ENCODE results near the gene MIS18A. TPM values are rescaled to one million over a fixed set of nuclear protein-coding genes. Genes with fewer than 3 reads are reported as not detected.
"Not testable (repeated sequence)": the region's sequence is repeated elsewhere in the genome, so short reads cannot be mapped to it uniquely, and the experiment has no call there.

MIS18A gene
- total RNA-seq, 1 donor from 2014 or later, result 6.6 TPM

DNA sequence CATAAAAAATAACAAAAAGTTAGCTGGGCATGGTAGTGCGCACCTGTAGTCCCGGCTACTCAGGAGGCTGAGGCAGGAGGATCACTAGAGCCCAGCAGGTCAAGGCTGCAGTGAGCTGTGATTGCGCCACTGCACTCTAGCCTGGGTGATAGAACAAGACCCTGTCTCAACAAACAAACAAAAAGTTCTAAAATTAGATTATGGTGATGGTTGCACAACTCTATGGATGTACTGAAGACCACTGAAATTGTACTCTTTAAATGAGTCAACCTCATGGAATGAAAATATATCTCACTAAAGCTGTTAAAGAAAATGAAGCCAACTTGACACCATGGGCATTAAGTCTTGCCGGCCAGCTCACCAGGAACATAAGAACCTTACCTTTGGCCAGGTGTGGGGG is 28.9 kb upstream of the MIS18A start:
- DNase-seq (ENCODE audit: low spot score), result no peak
- intact Hi-C loops (cut with DNase I), result no loop called here
- ATAC-seq, result no peak

DNA sequence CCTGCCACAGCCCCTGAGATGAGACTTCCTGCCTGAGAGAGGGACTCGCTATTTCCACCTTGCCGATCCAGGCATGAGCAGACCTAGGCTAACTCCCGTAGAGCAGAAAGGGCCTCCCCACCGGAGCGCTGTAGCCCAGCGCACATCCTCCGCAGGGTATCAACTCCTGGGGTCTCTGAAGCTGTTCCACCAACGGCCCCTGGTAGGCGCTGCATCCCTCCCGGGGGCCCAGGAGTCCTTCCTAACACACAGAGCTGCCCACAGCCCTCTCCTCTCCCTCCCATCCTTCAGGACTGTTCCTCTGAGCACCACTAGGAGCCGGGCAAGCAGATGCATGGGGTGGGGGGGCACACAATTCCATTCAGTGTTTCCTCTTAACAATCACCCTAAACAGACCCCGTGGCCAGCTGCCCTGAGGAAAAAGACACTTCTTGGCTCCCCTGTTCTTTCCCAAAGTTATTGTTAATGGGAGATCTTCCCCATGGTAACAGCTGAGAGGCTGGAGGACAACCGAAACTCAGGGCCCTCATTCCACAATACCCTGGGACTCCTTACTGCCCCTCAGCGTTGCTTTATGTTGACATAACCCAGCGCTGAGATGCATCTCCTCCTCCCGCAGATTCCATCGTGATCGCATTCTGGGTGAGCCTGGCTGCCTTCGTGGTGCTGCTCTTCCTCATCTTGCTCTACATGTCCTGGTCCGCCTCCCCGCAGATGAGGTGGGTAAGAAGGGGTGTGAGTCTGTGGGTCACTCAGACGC is 27.4 kb upstream of the MIS18A start:
- DNase-seq (ENCODE audit: low spot score) (no peak), ATAC-seq (peak; percentile 70)
- intact Hi-C loops (cut with DNase I), result no loop called here

DNA sequence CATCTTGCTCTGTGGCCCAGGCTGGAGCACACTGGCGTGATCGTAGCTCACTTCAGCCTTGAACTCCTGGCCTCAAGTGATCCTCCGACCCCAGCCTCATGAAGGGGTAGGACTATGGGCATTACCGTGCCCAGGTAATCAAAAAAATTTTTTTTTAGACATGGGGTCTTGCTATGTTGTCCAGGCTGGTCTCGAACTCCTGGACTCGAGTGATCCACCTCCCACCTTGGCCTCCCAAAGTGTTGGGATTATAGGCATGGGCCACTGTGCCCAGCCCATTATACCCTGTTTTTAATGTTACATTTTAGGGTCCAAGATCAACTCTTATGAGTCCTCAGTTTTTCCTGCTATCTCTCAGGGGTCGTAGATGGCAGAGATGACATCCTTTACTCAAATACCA is 26.1 kb upstream of the MIS18A start:
- intact Hi-C loops (cut with DNase I), result no loop called here
- DNase-seq (ENCODE audit: low spot score) (no peak), ATAC-seq (no peak)

DNA sequence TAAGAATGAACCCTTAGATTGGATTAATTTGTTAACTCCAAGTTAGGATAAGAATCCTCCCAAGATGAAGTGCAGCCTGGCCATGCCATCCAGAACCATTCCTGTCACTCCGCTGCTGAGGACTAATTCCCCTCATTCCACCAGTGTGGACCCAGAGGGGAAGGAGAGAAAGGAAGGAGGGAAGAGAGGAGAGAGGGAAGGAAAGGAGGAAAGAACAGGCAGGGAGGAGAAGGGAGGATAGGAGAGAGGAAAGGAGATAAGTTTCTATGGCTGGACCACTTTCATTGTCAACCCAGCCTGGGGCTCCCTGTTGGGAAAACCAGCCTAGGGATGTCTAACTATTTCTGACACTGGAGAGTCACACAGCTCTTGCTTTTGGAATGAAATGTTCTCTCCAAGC is 24.5 kb upstream of the MIS18A start:
- no peak for ATAC-seq
- no peak for DNase-seq (ENCODE audit: low spot score)
- intact Hi-C loops (cut with DNase I), result no loop called here

DNA sequence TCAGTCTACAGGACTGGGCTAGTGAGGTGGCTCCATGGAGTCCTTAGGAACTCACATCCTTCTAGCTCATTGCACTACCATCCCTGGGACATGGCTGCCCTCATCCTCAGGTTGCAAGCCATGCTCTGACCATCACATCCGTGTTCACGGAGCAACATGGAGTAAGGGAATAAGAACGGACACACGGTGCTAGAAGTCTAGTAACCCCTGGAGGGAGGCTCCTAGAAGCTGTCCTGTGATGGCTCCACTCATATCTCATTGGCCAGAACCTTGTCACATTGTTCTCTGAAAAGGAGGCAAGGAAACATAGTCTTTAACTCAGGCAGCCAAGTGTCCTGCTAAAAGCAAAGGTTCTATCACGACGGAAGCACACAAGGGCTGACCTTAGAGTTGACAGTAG is 23.7 kb upstream of the MIS18A start:
- no peak for DNase-seq (ENCODE audit: low spot score)
- intact Hi-C loops (cut with DNase I), result no loop called here
- ATAC-seq, result no peak

DNA sequence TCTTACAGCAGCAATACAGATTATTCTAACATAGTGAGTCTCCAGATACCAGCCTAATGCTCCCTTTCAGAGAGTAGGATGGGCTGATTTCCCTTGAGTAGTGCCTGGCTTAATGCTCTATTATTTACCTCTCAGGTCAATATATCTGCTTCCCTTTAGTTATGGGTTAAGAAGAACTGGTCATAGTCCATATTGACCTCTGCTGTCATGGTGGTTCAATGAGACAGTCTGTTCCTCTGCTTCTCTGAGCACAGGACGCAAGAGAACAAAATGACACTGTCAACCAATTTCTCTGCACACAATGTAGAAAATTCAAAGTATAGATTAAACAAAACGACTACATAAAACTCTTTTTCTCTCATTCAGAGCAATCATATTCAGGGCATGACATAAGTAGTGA is 22.7 kb upstream of the MIS18A start:
- intact Hi-C loops (cut with DNase I), result no loop called here
- ATAC-seq (no peak), DNase-seq (ENCODE audit: low spot score) (no peak)

DNA sequence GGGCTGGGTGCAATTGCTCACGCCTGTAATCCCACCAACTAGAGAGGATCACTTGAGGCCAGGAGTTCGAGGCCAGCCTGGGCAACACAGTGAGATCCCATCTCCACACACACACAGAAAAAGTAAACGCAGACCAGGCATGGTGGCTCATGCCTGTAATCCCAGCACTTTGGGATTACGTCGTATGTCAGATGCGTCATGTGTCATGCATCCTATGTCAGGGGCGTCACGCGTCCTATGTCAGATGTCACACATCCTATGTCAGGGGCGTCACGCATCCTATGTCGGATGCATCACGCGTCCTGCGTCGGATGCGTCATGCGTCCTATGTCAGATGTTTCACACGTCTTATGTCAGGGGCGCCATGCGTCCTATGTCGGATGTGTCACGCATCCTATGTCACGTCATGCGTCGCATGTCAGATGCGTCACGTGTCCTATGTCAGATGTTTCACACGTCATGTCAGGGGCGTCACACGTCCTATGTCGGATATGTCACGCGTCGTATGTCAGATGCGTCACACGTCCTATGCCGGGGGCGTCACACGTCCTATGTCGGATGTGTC is 21.4 kb upstream of the MIS18A start:
- intact Hi-C loops (cut with DNase I), result no loop called here
- ATAC-seq, result no peak
- no peak for DNase-seq (ENCODE audit: low spot score)

DNA sequence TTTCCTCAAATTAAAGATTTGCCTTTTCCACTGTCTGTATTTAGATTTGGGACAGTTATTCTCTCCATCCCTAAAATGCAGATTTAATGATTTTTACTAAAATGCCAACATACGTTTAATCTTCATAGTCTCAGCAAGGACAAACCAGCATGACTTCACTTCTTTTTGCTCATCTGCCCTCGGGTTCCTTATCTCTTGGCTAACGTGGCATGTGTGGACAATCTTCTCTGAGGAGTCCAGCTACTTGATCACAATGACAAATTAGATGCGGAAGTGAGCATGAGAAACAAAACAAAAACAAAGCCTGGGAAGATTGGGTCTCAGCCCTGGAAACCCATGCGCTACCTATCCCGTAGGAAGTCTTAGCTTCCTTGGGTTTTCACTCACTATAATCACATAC is 20.8 kb upstream of the MIS18A start:
- intact Hi-C loops (cut with DNase I), result no loop called here
- DNase-seq (ENCODE audit: low spot score) (no peak), ATAC-seq (no peak)

DNA sequence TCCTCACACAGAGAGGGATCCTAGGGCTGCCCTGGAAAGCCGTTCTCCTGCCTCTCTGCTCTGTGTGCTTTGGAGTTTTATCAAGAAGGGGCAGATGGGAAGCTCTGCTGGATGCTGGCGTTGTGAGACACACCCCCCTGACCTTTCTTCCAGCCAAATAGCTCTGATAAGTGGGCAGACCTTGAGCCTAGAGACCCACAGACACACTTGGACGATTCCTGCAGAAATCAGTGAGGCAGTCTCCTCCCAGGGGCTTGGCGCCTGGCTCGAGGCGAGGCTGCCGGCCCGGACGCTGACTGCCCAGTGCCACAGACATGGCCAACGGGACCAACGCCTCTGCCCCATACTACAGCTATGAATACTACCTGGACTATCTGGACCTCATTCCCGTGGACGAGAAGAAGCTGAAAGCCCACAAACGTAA is 19.8 kb upstream of the MIS18A start, which contains the start of gene MRAP:
Gene MRAP (plus strand): TSS at position 198 of the 424 bp plus-strand sequence. CDS start 117 bp downstream, at position 315.
- intact Hi-C loops (cut with DNase I), result no loop called here
- ATAC-seq (peak; percentile 74), DNase-seq (ENCODE audit: low spot score) (no peak)

DNA sequence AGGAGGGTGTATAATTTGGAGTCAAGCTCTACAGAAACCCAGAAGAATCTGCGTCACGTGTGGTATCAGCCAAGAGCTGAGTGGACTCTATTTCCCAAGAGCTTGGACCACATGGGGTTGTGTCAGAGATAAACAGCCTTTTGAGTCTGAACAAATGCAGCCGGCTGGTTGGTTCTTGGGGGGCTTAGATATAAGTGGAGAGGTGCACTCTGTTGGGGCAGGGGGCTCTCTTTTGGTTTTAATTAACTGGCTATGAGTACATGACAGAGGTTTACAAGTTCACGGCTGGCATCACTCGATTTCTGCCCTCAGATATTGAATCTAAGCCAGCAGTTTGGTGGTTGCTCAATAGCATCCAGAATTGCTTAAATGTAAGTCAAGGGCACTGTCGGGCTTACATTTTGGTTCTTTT is 19.3 kb upstream of the MIS18A start:
- ATAC-seq (peak; percentile 65), DNase-seq (ENCODE audit: low spot score) (no peak)
- intact Hi-C loops (cut with DNase I), result no loop called here

DNA sequence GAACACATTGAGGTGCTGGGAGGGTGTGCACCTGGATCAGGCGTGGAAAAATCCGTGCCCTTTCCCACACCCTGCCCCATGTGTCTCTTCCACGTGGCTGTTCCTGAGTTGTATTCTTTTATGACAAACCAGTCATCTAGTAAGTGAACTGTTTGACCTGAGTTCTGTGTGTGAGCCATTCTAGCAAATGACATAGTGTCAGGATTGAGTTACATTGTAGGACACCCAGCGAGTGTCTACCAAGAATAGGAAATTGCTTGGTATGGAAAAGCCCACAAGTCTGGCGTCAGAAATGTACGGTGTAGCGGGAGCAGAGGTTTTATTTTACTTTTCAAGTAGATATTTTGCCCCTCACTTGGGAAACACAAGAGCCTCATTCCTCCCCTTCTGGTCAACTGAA is 18.6 kb upstream of the MIS18A start:
- intact Hi-C loops (cut with DNase I), result no loop called here
- DNase-seq (ENCODE audit: low spot score) (no peak), ATAC-seq (no peak)

DNA sequence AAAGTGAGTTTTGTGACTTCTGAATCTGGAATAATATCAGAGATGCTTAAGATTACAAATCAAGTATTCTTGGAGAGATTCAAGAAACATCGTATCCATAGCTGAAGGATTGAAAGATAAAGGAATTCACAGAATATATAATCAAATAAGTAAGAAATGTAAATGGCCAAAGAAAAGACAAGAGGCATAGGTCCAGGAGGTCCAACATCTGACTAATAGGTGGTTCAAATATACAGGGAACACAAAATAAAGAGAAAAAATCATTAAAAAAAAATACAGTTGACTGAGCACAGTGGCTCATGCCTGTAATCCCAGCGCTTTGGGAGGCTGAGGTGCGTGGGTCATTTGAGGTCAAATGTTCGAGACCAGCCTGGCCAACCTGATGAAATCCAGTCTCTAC is 6.6 kb upstream of the MIS18A start:
- ATAC-seq, result no peak
- intact Hi-C loops (cut with DNase I), result no loop called here
- DNase-seq (ENCODE audit: low spot score), result no peak

DNA sequence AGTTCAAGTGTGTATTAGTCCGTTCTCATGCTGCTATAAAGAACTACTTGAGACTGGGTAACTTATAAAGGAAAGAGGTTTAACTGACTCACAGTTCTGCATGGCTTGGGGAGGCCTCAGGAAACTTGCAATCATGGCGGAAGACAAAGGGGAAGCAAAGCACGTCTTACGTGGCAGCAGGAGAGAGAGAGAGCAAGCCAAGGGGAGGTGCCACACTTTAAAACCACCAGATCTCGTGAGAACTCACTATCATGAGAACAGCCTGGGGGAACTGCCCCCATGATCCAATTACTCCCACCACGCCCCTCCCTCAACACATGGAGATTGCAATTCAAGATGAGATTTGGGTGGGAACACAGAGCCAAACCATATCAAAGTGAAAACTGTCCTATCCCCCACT is 4.1 kb upstream of the MIS18A start:
- DNase-seq (ENCODE audit: low spot score) (no peak), ATAC-seq (no peak)
- intact Hi-C loops (cut with DNase I), result no loop called here

DNA sequence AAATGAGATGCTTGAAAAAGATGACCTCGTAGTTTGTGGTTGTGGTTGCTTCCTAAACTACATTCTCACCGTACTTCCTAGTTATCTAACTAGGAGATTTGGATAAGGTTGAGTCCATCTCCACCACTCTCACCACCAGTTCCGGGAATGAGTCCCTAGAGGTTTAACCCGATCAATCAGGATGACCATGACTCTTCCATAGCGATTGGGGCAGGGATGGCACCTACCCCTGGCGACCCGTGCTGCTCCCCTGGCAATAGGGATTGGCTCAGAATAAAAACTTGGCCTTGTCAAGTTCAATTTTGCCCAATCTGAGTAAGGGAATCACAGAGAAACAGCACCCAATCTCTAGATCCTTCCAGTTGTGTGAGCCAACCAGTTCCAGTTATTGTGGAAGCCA is 2.7 kb upstream of the MIS18A start:
- ATAC-seq (no peak), DNase-seq (ENCODE audit: low spot score) (no peak)
- intact Hi-C loops (cut with DNase I), result no loop called here

DNA sequence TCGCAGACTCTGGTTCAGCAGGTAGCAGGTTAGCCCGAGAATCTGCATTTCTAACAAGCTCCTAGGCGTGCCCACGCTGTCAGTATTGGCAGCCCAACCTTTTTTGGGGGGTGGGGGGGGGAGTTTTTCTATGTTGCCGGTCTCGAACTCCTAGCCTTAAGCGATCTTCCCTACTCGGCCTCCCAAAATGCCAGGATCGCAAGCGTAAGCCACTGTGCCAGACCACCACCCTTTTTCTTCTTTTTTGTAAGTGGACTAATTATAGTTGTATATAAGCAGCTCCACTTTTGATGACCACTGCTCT is 480 bp upstream of the MIS18A start:
- ATAC-seq, result no peak
- no peak for DNase-seq (ENCODE audit: low spot score)
- intact Hi-C loops (cut with DNase I), result no loop called here

DNA sequence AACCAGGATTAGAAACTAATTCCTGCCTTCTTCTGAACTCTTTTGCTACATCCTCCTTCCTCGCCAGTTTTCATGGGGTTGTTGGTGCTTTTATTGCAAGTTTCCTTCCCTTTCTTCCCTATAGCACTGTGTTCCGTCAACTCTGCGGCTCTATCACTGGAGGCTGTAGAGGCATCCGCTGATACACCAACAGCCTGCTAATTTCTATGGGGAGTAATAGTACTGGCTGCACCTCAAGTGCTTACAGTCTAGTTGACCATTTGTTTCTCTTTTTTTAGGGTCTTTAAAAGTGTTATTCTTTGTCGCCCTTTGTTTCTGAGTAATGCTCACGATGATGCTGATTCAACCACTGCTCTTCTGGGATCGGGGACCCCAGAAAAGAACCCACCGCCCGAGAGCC is 746 bp downstream of the MIS18A start:
- intact Hi-C loops (cut with DNase I), result no loop called here

DNA sequence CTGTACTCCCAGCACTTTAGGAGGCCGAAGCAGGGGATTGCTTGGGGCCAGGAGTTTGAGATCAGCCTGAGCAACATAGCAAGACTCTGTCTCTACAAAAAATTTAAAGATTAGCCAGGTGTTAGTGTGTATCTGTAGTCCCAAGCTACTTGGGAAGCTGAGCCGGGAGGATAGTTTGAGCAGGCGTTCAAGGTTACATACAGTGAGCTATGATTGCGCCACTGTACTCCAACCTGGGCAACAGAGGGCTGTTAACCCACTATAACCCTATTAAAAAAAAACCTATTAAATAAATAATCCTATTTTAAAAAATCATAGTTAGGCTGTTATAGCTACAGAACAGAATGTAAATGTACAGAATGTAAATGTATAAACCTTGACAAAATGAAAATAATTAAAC is 2.2 kb downstream of the MIS18A start:
- DNase-seq (ENCODE audit: low spot score), result no peak
- intact Hi-C loops (cut with DNase I), result no loop called here

More for the DNA sequence above, 746 bp downstream of the MIS18A start:
- DNase-seq (ENCODE audit: low spot score) (no peak), ATAC-seq (no peak)

DNA sequence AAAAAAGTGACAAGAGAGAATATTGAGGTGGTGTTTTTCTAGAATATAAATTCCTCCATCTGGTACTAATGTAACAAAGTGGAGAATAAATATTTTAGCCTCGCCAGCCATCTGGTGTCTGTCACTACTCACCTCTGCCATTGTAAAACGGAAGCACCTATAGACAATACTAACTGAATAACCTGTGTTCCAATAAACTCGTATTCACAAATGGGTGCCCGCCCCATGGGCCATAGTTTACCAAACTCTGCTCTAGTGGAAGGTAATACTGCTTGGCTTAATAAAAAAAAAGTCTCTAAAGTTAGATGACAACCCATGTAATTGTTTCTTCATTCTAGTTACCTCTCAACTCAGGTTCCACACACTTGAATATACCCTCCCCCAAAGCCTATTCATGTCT is 8.1 kb downstream of the MIS18A start:
- intact Hi-C loops (cut with DNase I), result no loop called here

More for the DNA sequence above, 2.2 kb downstream of the MIS18A start:
- ATAC-seq, result no peak

DNA sequence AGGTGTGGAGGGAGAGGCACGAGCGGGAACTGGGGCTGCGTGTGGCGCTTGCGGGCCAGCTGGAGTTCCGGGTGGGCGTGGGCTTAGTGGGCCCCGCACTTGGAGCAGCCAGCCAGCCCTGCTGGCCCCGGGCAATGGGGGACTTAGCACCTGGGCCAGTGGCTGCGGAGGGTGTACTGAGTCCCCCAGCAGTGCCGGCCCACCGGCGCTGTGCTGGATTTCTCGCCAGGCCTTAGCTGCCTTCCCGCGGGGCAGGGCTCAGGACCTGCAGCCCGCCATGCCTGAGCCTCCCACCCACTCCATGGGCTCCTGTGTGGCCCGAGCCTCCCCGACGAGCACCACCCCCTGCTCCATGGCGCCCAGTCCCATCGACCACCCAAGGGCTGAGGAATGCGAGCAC is 13.5 kb downstream of the MIS18A start:
- DNase-seq (ENCODE audit: low spot score); intact Hi-C loops (cut with DNase I); ATAC-seq: not testable (repeated sequence)

More for the DNA sequence above, 8.1 kb downstream of the MIS18A start:
- DNase-seq (ENCODE audit: low spot score) (no peak), ATAC-seq (no peak)

DNA sequence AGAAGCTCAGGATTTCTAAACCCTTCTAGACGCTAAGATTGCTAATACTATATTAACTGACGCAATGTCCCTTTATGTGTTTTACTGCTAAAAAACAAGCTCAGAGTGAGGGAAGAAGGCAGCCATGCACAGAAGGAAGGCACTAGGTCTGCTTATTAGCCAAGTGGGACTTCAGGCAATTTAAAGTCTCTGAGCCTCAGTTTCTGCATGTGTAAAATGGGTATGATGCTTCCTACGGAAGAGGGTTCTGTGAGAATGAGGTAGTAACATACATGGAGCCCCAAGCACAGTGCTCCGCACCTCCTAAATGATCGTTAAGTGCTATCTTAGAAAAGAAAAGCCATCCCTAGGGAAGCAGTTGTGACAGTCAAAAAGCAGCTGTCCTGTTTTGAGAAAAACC is 16.9 kb downstream of the MIS18A start:
- DNase-seq (ENCODE audit: low spot score) (no peak), ATAC-seq (no peak)
- intact Hi-C loops (cut with DNase I), result no loop called here

DNA sequence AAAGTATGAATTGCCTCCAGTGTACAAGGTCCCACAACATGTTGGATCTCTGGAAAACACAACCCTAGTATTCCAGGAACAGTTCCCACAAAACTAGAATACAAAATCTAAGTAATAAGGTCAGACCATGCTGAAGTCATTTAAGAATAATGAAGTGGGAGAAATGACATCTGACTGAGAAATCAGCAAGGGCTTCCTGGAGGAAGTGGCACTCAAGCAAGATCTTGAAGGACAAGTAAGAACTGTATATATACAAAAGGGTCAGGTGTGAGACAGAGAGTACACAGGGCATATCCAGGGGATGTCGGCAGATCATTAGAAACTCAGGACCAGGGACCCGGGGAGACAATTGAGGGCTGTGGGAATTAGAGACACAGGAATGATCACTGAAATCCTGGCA is 18.7 kb downstream of the MIS18A start:
- intact Hi-C loops (cut with DNase I), result no loop called here
- ATAC-seq, result no peak
- no peak for DNase-seq (ENCODE audit: low spot score)
